Brain microvascular endothelial cell (primary cell): Measurements from ENCODE around the gene CISD3.

Experiments used
- DNase-seq: peaks from one replicate; pipeline ENCODE4 v3.0.0-alpha.2; 2020
- H3K27ac ChIP-seq: fragments of 250-450 bp; sonication (Bioruptor Pico); 2 replicates; pipeline ENCODE4 v1.5.1; 2020; ENCODE audit warnings: mild to moderate bottlenecking, moderate library complexity
- H3K27me3 ChIP-seq: fragments of 250-450 bp; sonication (Bioruptor Pico); replicated peaks from 2 replicates; pipeline ENCODE4 v1.5.1; 2020; ENCODE audit warnings: mild to moderate bottlenecking
- H3K36me3 ChIP-seq: fragments of 250-450 bp; sonication (Bioruptor Pico); replicated peaks from 2 replicates; pipeline ENCODE4 v1.5.1; 2020; ENCODE audit warnings: mild to moderate bottlenecking
- H3K4me3 ChIP-seq: 2 replicates; pipeline ENCODE4 v1.5.1; 2011; ENCODE audit warnings: low read depth, mild to moderate bottlenecking, control low read depth, low read length, moderate library complexity
- CTCF ChIP-seq: IDR thresholded peaks from 2 replicates; pipeline ENCODE4 v1.5.1; 2011; ENCODE audit warnings: low read depth, mild to moderate bottlenecking, moderate library complexity, low read length, control low read depth, inconsistent platforms; ENCODE audit errors: missing control alignments
- in situ Hi-C: cut with HindIII; loops from 2 replicates; pipeline ENCODE4 v1.10.0; 2017; ENCODE audit warnings: low sequenced_read_pairs, low pct_ligation_motif_present

CISD3 gene

GRCh38 chr17:38702916-38703741 lies 27.0 kb upstream of the CISD3 start:
- in situ Hi-C loops = no loop called here
- Histone ChIP-seq H3K36me3 (no peaks in the 10 kb centered on the region), H3K4me3 (peak overlapping the region; percentile 62), H3K27ac (no peak overlapping the region), H3K27me3 (no peaks in the 10 kb centered on the region)
- no peak for DNase-seq
- TF ChIP-seq CTCF = no peak

- no peak for DNase-seq
- in situ Hi-C loops = no loop called here
- H3K27ac ChIP-seq = no peak overlapping the region
Measured at GRCh38 chr17:38703742-38704605, 26.2 kb upstream of the CISD3 start.

GRCh38 chr17:38704606-38705522 lies 25.3 kb upstream of the CISD3 start, which contains the start of gene MLLT6:
Gene MLLT6, plus strand, starts transcription at chr17:38705273. Its CDS starts 360 bp downstream, at chr17:38705633.
- Histone ChIP-seq H3K4me3 (peak within 1 kb of the TSS; percentile 62), H3K36me3 (no peaks in the 10 kb centered on the region), H3K27ac (no peak within 1 kb of the TSS), H3K27me3 (no peaks in the 10 kb centered on the region)
- DNase-seq = peak; percentile 48
- no peak for TF ChIP-seq CTCF
- in situ Hi-C loops = no loop called here

More at GRCh38 chr17:38703742-38704605, 26.2 kb upstream of the CISD3 start:
- Histone ChIP-seq H3K36me3 (no peaks in the 10 kb centered on the region), H3K27me3 (no peaks in the 10 kb centered on the region), H3K4me3 (peak overlapping the region; percentile 62)
- TF ChIP-seq CTCF = no peak

- Histone ChIP-seq H3K4me3 (peak overlapping the region; percentile 62), H3K27ac (no peak overlapping the region), H3K36me3 (no peaks in the 10 kb centered on the region), H3K27me3 (no peaks in the 10 kb centered on the region)
- DNase-seq = no peak
- in situ Hi-C loops = no loop called here
- TF ChIP-seq CTCF = no peak
Measured at GRCh38 chr17:38705523-38705802, 24.7 kb upstream of the CISD3 start.

- no peak overlapping the region for H3K27ac ChIP-seq
- DNase-seq = no peak
- no peak for TF ChIP-seq CTCF
- peak overlapping the region; percentile 62 for H3K4me3 ChIP-seq
- H3K27me3 ChIP-seq = no peaks in the 10 kb centered on the region
- in situ Hi-C loops = no loop called here
- no peaks in the 10 kb centered on the region for H3K36me3 ChIP-seq
Measured at GRCh38 chr17:38705803-38706504, 24.2 kb upstream of the CISD3 start.
